ENCODE results near the gene VGLL2.
"Not testable (repeated sequence)": the region's sequence is repeated elsewhere in the genome, so short reads cannot be mapped to it uniquely, and the experiment has no call there.

The VGLL2 gene, protein sequence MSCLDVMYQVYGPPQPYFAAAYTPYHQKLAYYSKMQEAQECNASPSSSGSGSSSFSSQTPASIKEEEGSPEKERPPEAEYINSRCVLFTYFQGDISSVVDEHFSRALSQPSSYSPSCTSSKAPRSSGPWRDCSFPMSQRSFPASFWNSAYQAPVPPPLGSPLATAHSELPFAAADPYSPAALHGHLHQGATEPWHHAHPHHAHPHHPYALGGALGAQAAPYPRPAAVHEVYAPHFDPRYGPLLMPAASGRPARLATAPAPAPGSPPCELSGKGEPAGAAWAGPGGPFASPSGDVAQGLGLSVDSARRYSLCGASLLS

DNA sequence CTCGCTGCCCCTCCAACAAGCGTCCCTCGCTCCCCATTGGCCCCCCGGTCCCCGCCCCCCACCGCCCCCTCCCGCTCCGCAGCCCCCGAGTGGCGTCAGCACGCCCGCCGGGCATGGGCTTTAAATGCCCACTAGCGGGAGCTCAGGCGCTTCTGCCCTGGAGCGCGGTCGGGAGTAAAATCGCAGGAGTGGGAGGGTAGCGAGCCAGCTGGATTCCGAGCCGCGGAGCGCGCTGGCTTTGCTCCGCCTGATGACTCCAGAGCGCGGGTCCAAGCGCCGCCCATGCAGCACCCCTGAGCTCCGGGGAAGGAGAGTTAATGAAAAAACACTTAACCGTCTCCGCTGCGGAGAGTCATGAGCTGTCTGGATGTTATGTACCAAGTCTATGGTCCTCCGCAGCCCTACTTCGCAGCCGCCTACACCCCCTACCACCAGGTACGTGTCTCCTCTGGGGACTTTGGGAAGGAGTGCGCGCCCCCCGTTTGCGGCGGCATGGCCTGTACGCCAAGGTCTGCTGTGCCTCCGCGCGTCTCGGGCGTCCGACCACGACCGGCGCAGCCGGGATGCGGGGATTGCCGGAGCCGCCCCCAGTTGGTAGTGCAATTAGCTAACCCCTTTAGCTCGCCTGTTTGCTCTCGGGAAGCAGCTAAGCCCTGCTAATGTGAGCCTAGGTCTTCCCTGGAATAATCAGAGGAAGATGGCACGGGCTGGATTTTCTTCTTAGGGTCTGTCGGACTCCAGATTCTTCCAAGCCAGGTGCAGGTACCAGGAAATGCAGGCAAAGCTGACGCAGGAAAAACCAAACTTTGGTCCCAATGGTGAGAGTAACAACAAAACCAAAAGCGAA, at the start of gene VGLL2:
VGLL2 (plus strand) TSS at position 149 of the 847 bp plus-strand sequence; CDS start at position 355, 206 bp downstream.
- DNase-seq = peak; percentile 35

DNA sequence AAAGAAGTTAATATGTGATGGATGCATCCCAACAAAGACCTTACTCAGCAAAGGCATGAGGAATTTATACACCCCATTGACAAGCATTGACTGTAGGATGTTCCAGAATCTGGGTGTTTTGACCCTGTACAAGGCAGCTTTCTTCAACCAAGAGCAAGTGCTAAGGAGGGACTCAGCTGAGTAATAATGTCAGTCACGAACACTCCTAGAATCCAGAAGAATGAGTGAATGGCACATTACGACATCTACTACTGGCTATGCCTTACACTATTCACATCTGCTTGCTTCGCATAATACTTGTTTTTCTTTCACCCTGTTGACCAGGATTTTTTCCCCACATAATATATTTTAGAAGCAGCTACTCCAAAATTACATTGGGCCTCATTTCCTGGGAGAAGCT, 42.5 kb upstream of the VGLL2 start:
- no peak for DNase-seq

DNA sequence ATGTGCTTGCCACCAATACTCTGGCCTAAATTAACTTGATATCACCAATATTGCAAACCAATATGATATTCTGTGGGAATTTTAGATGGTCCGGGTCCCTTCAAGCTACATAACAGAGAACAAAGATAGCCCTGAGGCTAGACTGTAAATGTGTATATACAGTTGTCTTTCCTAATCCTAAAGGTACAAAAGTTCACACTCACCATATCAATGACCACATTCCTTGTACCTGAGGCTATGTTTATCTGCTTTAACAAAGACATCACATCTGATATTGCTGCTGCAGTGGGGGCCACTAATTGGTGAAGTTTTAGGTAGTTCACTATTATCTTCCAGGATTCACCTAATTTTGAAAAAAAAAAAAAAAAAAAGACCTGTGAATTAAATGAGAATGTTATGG, 38.6 kb upstream of the VGLL2 start:
- DNase-seq = no peak

DNA sequence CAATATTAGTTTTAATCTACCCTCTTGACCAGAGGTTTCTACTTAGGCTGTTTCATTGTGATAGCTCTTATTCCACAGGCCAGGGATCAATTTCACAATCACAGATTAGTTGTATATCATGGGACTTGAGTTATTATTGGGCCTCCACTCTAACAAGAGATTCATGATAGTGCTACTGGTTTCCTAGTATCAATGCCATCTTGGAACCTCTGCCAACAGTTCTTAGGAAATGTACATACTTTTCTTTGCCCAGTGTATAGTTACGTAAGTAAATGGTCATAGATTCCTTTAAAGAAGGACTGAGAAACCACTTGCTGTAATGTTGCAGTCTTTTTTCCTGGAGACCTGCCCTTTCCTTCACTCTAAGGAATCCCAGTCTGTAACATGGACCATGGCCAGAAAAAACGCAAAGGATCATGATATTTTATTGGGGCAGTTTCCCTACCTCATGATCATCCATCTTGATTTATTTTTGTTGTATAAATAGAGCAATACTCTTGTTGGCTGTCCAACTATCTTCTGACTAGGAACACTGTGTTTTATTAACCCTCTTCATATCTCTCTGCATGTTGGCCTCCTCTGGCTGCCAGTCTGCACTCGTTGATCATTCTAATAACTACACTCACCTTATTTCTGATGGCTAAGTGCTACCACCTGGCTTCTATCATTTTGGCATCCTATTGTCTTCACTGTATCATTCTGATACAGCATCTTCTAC, 38.0 kb upstream of the VGLL2 start:
- no peak for DNase-seq

DNA sequence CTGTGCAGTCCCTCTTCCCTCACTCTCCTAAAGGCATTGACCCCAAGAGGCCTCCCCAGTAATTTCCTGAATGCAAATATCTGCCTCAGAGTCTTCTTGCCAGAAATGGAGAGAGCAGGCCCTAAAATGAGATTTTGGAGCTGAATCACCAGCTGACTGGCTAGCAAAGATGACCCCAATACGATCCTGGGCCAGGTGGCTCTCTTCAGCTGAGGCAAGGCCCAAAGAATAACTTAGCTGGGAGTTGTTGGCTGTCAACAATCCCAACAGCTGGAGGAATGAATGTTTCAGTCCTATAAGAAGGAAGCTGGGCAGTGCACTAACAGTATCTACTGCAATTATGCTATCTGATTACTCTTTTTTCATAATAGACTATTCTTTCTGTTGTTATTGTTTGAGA, 37.2 kb upstream of the VGLL2 start:
- DNase-seq = no peak

DNA sequence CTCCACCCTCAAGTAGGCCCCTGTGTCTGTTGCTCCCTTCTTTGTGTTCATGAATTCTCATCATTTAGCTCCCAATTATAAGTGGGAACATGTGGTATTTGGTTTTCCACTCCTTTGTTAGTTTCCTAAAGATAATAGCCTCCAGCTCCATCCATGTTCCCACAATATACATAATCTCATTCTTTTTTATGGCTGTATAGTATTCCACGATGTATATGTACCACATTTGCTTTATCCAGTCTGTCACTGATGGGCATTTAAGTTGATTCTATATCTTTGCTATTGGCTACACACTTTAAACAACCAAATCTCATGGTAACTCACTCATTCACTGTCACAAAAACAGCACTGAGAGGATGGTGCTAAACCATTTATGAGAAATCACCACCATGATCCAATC, 35.5 kb upstream of the VGLL2 start:
- no peak for DNase-seq

DNA sequence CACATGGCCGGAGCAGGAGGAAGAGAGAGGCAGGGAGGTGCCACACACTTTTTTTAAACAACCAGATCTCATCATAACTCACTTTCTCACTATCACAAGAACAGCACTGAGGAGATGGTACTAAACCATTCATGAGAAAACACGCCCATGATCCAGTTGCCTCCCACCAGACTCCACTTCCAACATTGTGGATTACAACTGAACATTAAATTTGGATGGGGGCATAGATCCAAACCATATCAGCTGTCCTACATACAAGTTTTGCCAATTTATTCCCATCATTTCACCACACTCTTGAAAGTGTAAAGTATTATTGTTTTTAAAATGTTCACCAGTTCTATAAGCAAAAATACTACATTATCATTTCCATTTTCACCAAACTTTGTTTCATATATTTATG, 33.9 kb upstream of the VGLL2 start:
- DNase-seq = no peak

DNA sequence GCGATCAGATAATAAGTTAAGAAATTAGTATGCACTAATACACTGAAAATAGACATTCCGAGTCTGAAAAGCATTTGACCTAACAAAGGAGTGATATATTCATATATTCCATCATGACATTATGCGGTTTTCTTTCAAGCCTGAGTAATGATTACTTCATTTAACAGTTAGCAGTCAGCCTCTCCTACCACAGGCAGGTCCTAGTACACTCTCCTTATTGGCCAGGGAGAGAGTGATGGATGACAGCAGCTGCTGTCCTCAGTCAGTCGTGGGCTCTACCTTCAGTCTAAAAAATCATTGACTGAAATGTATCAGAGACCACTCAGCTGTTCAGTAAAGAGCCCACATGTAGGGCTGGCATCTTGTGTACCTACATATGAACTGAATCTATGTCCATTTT, 33.2 kb upstream of the VGLL2 start:
- DNase-seq = no peak

DNA sequence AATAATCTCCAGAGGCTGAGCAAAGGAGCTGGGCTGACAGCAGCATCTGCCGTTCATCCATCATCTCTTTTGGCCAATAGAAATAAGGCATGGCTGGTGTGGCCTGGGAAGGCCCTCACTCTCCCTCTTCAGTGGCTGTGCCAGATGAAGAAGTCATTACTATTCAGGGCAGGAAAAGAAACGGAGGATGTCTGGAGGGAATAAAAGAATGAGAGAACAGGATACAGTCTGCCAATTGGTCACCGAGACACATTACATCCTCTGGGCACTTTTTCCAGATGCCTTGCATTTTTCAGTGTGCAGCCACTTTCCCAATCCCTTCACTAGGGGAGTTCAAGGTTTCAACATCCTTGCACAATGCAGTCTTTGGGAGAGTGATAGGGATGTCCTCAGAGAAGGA, 32.2 kb upstream of the VGLL2 start:
- DNase-seq = no peak

DNA sequence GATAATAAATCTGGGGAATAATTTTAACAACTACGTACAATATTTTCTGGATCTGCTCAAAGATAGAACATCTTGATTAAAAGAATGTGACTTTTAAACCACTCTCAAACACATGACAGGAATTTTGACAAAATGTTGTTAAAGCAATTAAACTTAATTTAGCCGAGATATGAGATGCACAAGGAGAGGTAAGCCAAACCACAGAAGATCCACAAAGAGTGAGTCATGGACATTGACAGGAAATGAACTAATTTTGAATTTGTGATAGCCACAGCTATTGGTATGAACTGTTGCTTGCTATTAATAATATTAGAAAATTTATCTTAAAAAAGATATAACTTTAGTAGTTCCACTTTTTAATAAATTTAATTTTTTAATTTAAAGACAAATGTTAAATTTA, 27.8 kb upstream of the VGLL2 start:
- no peak for DNase-seq

DNA sequence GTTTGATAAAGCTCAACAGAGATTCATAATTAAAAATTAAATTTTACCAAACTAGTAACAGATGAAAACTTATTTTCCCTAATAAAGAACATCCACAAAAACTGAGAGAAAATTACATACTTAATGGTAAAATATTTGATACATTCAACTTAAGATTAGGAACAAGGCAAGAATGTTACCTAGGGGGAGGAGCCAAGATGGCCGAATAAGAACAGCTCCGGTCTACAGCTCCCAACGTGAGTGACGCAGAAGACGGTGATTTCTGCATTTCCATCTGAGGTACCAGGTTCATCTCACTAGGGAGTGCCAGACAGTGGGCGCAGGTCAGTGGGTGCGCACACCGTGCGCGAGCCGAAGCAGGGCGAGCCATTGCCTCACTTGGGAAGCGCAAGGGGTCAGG, 20.8 kb upstream of the VGLL2 start:
- DNase-seq = not testable (repeated sequence)

DNA sequence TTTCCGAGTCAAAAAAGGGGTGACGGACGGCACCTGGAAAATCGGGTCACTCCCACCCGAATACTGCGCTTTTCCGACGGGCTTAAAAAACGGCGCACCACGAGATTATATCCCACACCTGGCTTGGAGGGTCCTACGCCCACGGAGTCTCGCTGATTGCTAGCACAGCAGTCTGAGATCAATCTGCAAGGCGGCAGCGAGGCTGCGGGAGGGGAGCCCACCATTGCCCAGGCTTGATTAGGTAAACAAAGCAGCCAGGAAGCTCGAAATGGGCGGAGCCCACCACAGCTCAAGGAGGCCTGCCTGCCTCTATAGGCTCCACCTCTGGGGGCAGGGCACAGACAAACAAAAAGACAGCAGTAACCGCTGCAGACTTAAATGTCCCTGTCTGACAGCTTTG, 20.4 kb upstream of the VGLL2 start:
- not testable (repeated sequence) for DNase-seq

DNA sequence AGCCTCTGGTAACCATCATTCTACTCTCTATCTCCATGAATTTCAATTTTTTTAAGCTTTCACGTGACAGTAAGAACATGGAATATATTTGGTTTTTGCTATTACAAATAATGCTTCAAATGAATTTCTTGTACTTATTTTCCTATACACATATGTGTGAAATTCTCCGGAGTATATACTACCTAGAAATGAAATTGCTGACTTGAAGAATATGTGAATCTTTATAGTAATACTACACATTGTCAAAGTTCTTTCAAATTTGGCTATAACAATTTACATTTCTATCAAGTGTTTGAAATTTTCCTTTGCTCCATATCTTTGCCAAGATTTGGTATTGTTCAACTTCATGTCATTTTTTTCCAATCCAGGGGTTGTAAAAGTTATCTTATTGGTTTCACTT, 11.6 kb upstream of the VGLL2 start:
- no peak for DNase-seq

DNA sequence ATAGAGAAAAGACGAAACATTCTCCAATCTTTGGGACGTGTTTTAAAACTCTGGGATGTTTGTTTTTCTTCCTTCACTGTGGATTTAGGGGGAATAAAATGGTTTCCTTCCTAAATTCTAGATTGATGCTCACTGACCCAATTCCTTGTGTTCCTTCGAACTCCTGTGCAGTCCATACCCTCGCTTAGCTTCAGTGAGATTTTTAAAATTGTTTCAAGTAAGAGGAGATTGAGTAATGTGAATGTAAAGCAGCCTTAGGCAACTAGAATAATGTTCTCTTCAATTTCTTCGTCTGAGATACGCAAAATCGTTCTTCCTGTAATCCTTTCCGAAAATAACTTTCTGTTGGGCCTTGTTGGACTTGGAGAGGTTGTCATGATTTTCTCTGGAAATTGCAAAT, 2.6 kb upstream of the VGLL2 start:
- no peak for DNase-seq

DNA sequence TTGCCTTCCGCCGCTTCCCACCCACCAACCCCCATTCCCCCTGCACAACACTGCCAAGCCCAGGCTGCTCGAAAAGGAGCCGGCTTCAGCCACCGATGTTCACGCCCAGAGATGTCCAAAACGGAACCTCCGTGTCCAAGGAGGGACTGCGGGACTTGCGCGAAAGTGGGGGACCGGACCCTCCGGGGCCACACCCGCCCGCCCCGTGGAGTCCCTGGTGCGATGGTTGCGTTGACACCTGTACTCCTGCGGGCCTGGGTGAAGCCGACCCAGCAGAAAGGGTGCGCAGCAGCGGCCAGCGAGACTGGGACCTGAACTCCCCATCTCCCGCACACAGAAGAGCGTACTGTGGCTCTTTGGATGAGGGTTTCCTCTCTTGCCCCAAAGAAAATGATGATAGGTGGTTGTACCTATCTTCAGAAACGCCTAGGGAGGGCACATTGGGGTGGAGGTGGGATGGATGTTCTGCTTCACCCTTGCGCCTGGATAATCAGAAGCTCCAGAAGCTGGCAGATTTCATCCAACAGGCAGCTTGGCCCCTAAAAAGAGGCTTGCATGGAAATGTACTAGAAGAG, 1.9 kb upstream of the VGLL2 start:
- DNase-seq = no peak

DNA sequence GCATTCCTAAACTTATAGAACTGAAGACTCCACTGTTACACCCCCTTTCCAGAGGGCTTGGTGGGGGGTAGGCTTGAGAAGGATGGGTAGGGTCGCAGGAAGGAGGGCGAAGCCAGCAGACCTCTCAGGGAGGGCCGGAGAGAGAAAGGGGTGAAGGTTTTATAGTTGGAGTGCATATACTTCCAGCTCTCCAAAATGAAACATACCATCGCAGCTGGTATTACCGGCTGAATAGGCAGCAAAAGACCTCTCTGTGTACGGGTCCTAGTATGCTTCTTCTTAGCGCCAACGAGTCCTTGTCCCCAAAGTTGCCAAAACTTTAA, 1.0 kb upstream of the VGLL2 start:
- DNase-seq = no peak

DNA sequence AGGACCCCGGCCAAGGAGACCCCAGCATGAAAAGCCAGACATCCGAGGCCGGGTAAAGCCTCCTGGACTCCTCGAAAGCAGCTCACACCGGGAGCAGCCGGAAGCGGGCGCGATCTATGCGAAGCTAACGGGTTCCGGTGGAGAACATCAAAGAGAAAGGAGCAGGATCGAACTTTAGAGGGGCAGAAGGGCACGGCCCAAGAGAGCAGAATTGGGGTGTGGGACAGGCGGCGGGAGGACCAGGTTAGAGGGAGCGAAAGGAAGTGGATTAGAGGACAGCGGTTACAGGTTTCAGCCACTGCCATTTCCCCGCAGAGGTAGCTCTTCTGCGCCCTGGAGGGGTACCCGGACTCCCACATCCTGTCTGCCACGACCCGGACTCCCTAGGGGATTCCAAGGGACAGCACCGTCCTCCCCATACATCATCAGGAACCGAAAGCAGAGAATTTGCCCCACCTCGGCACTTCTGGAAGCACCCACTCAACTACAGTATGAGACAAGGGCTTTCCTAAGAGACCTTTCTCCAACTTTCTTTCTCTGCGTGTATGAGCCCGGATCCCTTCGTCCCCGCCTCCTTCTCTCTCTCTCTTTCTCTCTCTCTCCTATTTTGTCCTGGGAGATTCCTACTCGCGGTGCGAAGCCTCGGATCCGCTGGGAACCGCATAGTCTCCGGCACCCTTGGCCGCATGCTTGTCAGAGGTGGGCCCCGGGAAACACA, 507 bp upstream of the VGLL2 start:
- no peak for DNase-seq

DNA sequence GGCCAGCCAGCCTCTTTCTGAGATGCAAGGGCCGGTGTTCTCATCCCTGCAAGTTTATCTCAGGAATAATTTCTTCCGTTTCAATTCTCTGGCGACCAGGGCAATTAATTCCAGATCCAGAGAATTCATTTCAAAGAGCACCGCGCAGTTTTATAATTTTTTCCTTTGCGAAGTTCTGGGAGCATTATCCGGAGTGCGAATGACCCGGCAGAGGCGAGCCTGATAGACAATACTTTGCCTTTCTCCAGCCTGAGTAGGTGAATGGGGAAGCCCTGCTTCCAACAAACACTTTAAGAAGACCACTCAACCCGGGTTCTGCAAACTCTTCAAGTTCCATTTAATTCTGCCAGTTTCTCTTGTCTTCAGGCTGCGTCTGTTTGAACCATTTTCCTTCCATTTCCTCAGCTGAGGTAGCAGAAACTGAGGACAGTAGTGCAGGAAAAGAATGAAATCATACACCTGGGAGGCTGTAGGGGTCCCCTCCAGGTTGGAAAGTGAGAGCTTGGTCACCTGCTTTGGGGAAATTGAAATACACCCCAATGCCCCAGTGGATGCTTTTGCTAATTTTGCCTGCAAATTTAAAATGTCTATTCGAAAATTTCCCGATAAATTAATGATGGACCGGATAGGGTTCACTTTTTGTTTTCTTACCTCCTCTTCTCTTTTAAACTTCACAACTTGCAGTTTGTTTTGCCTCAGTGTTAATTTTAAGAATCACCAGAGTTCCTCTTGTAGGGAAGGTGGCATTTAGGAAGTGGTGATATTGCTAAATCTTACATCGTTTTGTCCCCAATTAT, 1.1 kb downstream of the VGLL2 start:
- DNase-seq = no peak

DNA sequence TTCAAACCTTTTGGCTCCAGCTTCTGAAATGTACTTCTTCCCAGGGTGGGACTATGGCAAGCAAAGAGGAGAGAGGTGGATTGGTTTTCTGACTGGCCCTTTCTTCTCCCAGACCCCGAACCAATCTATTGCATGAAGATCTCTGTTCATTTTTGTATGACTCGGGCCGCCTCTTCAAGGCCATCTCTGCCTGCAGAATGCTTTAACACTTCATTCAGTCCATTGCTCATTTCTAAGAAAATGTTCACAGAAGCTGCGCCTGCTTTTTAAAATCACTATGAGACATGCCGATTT, 1.6 kb downstream of the VGLL2 start:
- DNase-seq = no peak

DNA sequence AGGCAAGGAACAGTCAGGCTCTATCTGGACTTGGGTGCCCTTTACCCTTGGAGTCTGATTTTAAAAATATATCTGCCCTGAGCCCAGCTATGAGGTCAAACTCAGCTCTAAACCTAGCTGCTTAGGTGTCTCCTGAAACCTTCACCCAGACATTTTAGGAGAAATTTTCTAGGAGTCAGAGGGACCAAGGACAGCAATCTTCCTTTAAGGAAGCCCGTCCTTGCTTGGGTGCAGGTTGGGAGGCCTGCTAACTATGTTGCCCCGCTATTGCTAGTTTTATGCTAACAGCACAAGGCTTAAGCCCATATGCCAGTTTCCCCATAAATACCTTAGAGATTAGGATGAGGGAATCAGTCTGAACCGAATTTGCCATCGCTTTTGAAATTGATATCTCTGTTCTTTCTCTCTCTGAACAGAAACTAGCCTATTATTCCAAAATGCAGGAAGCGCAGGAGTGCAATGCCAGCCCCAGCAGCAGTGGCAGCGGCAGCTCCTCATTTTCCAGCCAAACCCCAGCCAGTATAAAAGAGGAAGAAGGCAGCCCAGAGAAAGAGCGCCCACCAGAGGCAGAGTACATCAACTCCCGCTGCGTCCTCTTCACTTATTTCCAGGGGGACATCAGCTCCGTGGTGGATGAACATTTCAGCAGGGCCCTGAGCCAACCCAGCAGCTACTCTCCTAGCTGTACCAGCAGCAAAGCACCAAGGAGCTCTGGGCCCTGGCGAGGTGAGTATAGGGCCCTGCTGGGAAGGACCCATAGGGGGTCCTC, 2.6 kb downstream of the VGLL2 start:
- DNase-seq = no peak

DNA sequence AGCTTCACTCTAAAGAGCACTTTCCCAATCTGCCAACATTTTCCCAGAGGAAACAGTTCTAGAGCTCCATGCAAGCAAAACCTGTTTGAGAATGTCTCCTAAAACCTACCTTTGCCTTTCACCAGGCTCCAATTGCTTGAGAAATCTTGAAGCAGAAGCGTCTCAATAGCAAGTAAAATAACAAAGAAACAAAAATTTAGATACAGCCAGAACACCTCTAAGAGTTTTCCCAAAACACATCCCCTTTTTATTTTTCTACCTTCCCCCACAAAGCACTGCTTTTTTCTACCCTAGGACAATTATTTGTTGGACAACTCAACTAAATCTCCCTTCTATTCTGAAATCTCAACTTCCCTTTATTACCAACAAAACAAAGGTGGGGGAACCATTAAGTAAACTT, 3.6 kb downstream of the VGLL2 start:
- no peak for DNase-seq

DNA sequence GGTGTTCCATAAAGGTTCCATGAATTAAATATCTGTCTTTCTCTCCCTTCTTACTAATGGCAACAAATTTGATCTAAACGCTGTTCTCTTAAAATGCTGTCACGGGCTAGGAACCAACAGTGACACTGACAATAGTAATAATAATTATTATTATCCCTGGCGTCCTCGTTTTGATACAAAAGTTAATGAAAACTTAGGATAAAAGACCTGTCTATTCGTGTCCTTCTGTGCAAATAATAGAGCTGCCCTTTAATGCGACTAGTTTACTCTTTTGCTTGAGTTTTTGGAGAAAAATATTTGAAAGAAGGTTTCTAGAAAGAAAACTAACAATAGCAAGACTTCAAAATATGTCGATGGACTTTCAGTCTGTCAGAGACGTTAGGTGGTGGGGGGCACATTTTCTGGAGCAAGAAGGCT, 4.3 kb downstream of the VGLL2 start:
- DNase-seq = no peak
